GM18508 (cell line): Measurements from ENCODE around the gene SNX6.
"Not testable (repeated sequence)": the region's sequence is repeated elsewhere in the genome, so short reads cannot be mapped to it uniquely, and the experiment has no call there.

ENCODE experiments used
- ATAC-seq: cut with Tn5 transposase; IDR thresholded peaks from one replicate; pipeline ENCODE4 v1.9.1; 2021; ENCODE audit warnings: moderate number of reproducible peaks; ENCODE audit not compliant: insufficient read depth, unreplicated experiment

SNX6 gene

DNA sequence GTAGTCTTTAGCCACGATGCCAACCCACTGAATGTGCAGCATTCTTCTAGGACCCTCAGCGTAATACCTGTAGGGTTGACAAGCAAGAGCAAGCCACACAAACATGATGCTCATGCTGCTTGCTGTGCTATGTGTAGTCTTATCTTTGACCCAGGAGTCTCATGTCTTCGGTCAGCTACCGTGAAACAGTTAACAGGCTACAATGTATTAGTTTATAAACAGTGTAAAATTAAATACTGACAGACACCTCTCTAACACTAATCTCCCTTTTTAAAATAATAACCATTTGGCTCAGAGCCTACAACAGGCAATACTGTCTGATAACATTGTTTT is 92.3 kb downstream of the SNX6 start:
- no peak for ATAC-seq

DNA sequence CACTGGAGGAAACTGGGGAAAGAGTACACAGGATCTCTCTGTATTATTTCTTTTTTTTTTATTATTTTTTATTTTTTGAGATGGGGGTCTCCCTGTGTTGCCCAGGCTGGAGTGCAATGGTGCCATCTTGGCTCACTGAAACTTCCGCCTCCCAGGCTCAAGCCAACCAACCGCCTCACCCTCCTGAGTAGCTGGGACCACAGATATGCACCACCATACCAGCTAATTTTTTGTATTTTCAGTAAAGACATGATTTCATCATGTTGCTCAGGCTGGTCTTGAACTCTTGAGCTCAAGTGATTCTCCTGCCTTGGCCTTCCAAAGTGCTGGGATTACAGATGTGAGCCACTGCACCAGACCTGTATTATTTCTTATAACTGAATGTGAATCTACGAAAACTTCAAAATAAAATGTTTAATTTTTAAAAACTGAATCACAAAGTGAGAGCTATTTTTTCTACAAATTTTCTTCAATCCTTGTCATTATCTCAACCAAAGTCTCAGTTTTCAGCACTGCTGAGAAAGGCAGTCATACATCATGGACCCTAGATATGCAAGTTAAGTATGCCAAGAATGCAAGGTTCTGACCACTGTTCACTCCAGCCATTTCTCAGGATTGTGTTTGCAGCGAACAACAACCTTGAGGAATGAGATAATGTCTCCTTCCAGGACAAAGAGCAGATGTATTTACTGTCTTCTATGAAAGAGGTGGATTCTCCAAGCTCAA is 92.8 kb downstream of the SNX6 start:
- ATAC-seq = no peak

DNA sequence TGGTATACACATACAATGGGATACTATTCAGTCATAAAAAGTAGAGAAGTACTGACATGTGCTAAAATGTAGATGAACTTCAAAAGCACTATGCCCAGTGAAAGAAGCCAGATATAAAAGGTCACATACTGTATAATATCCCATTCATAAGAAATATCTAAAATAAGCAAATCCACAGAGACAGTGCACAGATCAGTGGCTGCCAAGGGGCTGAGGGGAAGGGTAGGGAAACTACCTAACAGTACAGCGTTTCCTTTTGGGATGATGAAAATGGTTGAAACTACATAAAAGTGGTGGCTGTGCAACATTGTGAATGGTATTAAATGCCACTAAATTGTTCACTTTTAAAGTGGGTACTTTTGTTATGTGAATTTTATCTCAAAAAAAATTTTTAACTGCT is 102.4 kb downstream of the SNX6 start:
- ATAC-seq = no peak

DNA sequence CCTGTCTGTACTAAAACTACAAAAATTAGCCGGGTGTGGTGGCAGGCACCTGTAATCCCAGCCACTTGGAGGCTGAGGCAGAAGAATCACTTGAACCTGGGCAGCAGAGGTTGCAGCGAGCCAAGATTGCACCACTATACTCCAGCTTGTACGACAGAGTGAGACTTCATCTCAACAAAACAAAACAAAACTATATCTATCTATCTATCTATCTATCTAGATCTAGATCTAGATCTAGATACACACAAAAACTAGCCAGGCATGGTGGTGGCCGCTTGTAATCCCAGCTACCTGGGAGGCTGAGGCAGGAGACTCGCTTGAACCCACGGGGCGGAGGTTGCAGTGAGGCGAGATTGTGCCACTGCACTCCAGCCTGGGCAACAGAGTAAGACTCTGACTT is 105.7 kb downstream of the SNX6 start:
- ATAC-seq = not testable (repeated sequence)

DNA sequence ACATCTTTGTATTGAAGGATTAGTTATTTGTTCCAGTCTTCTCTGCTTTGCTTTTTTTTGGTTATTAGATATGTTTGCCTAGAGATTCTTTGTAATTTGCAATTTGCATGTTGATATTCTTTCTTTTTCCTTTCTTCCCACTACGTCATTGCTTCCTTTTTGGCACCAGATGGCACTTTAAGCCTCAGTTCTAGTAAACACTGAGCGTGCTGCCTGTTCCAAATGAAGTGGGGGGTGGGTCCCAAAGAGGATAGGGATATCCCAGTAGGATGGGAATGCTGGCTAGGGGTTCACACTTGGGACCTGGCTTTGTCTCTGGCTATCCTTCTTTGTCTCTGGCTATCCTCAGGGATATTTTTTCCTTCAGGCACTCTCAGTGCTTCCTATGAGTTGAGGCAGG is 107.5 kb downstream of the SNX6 start:
- no peak for ATAC-seq

DNA sequence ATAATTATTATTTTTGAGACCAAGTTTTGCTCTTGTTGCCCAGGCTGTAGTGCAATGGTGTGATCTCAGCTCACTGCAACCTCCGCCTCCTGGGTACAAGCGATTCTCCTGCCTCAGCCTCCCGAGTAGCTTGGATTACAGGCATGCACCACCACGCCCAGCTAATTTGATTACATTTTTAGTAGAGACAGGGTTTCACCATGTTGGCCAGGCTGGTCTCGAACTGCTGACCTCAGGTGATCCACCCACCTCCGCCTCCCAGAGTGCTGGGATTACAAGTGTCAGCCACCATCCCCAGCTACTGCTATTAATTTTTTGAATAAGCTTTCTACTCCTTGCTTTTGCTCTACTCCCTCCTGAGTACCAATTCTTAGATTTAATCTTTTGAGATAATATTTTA is 108.9 kb downstream of the SNX6 start:
- ATAC-seq = not testable (repeated sequence)

DNA sequence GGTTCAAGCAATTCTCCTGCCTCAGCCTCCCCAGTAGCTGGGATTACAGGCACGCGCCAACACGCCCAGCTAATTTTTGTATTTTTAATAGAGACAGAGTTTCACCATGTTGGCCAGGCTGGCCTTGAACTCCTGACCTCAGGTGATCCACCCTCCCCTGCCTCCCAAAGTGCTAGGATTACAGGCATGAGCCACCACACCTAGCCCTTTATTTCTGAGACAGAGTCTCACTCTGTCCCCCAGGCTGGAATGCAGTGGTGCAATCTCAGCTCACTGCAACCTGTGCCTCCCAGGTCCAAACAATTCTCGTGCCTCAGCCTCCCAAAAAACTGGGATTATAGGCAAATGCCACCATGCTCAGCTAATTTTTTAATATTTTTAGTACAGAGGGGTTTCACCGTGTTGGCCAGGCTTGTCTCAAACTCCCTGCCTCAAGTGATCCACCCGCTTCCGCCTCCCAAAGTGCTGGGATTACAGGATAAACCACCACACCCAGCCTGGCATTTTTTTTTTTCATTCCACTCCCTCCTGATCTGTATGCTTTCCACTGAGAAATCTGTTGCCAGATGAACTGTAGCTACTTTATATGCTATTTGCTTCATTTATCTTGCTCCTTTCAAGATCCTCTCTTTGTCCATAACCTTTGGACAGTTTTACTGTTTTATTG is 109.5 kb downstream of the SNX6 start:
- ATAC-seq = not testable (repeated sequence)
